Esophagus squamous epithelium (tissue), 4 donors: Measurements from ENCODE around the gene FOXB2.
A peak's percentile ranks its signal among the peaks of the same experiment; 100 is the strongest.

Experiments used
- POLR2A ChIP-seq, 4 donors: fragments of 450-650 bp; IDR thresholded peaks; one replicate each; pipeline ENCODE4 v1.6.1; 2017; ENCODE audit warnings: antibody characterized with exemption in 4 of 4, mild to moderate bottlenecking in 4 of 4, moderate library complexity in 3 of 4
- TF ChIP-seq, protein P1 (sequence below), 6 experiments: fragments of 450-650 bp in 4 of 6; fragments of 200-600 bp in 2 of 6; sonication (generic) in 2 of 6; IDR thresholded peaks; one replicate each; pipeline ENCODE4 v1.5.1; 2016 to 2019; ENCODE audit warnings: antibody characterized with exemption in 6 of 6, mild to moderate bottlenecking in 4 of 6, moderate library complexity in 4 of 6

DNA sequence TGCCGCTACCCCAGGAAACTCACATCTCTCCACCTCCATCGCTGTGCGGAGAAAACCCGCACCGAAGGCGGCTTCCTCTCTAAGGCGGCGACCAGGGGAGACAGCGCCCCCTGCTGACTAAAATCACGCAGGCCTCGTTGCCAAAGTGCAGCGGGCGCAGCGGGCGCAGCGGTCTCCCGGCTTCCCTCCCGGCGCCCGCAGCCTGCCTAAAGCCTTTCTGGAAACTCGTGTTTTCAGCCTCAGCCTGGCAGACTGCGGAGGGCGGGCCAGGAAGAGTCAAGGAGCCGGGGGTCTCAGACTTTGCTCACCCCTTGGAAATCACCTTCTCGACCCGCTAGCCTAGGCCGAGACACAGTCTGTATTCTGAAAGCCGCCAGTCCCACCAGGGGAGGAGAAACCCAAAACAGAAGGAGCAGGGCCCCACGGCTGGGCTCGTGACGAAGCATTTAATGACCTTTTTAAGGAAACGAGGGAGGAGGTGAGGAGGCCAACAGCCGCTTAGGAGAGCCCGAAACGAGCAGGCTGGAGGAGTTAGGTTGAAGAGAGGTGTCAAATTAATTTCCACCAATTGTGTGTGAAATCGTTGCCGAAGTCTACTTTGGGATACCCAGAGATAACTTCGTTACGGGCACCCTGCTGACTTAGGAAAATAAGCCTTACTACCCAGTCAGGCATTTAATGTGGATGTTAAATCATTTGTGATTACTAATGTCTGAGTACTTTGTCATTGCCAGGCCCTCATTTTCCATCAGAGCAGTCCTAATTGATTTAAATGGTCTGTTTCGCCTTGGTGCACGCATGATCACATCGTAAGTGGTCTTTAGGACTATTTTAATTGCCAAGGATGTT is 7.3 kb upstream of the FOXB2 start:
- TF ChIP-seq, protein P1, sequence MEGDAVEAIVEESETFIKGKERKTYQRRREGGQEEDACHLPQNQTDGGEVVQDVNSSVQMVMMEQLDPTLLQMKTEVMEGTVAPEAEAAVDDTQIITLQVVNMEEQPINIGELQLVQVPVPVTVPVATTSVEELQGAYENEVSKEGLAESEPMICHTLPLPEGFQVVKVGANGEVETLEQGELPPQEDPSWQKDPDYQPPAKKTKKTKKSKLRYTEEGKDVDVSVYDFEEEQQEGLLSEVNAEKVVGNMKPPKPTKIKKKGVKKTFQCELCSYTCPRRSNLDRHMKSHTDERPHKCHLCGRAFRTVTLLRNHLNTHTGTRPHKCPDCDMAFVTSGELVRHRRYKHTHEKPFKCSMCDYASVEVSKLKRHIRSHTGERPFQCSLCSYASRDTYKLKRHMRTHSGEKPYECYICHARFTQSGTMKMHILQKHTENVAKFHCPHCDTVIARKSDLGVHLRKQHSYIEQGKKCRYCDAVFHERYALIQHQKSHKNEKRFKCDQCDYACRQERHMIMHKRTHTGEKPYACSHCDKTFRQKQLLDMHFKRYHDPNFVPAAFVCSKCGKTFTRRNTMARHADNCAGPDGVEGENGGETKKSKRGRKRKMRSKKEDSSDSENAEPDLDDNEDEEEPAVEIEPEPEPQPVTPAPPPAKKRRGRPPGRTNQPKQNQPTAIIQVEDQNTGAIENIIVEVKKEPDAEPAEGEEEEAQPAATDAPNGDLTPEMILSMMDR (IDR thresholded peaks at IDR 0.05), result peak; percentile 25 to 79 (median 52)
- no peak for TF ChIP-seq POLR2A (IDR thresholded peaks at IDR 0.05)
